Mesendoderm (in vitro differentiated cells): ENCODE results near the gene E2F1.

Experiments used
- DNase-seq: peaks from one replicate; pipeline ENCODE4 v3.0.0; 2013
- H2AK5ac ChIP-seq: 2 replicates; pipeline ENCODE4 v1.6.1; 2013; ENCODE audit warnings: low read length, inconsistent platforms
- H2BK120ac ChIP-seq: 2 replicates; pipeline ENCODE4 v1.6.1; 2013; ENCODE audit warnings: low read depth, mild to moderate bottlenecking, low read length, moderate library complexity, mixed read lengths
- H2BK15ac ChIP-seq: replicated peaks from 2 replicates; pipeline ENCODE4 v1.6.1; 2013; ENCODE audit warnings: low read depth, mild to moderate bottlenecking, moderate library complexity
- H2BK5ac ChIP-seq: 2 replicates; pipeline ENCODE4 v1.6.1; 2013; ENCODE audit warnings: low read length, inconsistent platforms
- H3K18ac ChIP-seq: 2 replicates; pipeline ENCODE4 v1.6.1; 2013; ENCODE audit warnings: mild to moderate bottlenecking, low read length, mixed read lengths
- H3K23ac ChIP-seq: one replicate; pipeline ENCODE4 v1.6.1; 2013; ENCODE audit warnings: low read length
- H3K27ac ChIP-seq: 2 replicates; pipeline ENCODE4 v1.5.1; 2013; ENCODE audit warnings: low read depth, mild to moderate bottlenecking, inconsistent platforms, low read length, moderate library complexity
- H3K27me3 ChIP-seq: 2 replicates; pipeline ENCODE4 v1.6.1; 2013; ENCODE audit warnings: low read length, control low read depth, mild to moderate bottlenecking, inconsistent platforms; ENCODE audit not compliant: insufficient read depth, poor library complexity
- H3K36me3 ChIP-seq: 2 replicates; pipeline ENCODE4 v1.6.1; 2013; ENCODE audit warnings: low read length, inconsistent platforms; ENCODE audit not compliant: control insufficient read depth, insufficient read depth
- H3K4ac ChIP-seq: one replicate; pipeline ENCODE4 v1.6.1; 2013; ENCODE audit warnings: low read depth, mild to moderate bottlenecking, low read length, moderate library complexity
- H3K4me1 ChIP-seq: 2 replicates; pipeline ENCODE4 v1.6.1; 2013; ENCODE audit warnings: low read depth, low read length, inconsistent platforms; ENCODE audit not compliant: control insufficient read depth
- H3K4me2 ChIP-seq: 2 replicates; pipeline ENCODE4 v1.6.1; 2013; ENCODE audit warnings: low read length
- H3K4me3 ChIP-seq: 2 replicates; pipeline ENCODE4 v1.5.1; 2013; ENCODE audit warnings: mild to moderate bottlenecking, low read length
- H3K56ac ChIP-seq: one replicate; pipeline ENCODE4 v1.6.1; 2013; ENCODE audit warnings: low read length
- H3K79me1 ChIP-seq: 2 replicates; pipeline ENCODE4 v1.6.1; 2013; ENCODE audit warnings: low read length, inconsistent platforms
- H3K79me2 ChIP-seq: 2 replicates; pipeline ENCODE4 v1.6.1; 2013; ENCODE audit warnings: mild to moderate bottlenecking, low read length; ENCODE audit not compliant: control insufficient read depth, insufficient read depth
- H3K9ac ChIP-seq: 2 replicates; pipeline ENCODE4 v1.6.1; 2013; ENCODE audit warnings: low read length, inconsistent platforms
- H4K5ac ChIP-seq: one replicate; pipeline ENCODE4 v1.6.1; 2013; ENCODE audit warnings: low read length
- H4K8ac ChIP-seq: one replicate; pipeline ENCODE4 v1.6.1; 2013; ENCODE audit warnings: low read depth, mild to moderate bottlenecking, control low read depth, low read length, moderate library complexity
- WGBS: extraction: QIAGEN DNeasy Blood & Tissue Kit; methylation state at CpG from one replicate; pipeline ENCODE4 v1.1.7; 2013; ENCODE audit warnings: low lambda C conversion rate, missing lambda C conversion rate; ENCODE audit not compliant: insufficient coverage; ENCODE audit errors: extremely low coverage; 5-methylcytosine and 5-hydroxymethylcytosine counted together

The E2F1 gene

DNA sequence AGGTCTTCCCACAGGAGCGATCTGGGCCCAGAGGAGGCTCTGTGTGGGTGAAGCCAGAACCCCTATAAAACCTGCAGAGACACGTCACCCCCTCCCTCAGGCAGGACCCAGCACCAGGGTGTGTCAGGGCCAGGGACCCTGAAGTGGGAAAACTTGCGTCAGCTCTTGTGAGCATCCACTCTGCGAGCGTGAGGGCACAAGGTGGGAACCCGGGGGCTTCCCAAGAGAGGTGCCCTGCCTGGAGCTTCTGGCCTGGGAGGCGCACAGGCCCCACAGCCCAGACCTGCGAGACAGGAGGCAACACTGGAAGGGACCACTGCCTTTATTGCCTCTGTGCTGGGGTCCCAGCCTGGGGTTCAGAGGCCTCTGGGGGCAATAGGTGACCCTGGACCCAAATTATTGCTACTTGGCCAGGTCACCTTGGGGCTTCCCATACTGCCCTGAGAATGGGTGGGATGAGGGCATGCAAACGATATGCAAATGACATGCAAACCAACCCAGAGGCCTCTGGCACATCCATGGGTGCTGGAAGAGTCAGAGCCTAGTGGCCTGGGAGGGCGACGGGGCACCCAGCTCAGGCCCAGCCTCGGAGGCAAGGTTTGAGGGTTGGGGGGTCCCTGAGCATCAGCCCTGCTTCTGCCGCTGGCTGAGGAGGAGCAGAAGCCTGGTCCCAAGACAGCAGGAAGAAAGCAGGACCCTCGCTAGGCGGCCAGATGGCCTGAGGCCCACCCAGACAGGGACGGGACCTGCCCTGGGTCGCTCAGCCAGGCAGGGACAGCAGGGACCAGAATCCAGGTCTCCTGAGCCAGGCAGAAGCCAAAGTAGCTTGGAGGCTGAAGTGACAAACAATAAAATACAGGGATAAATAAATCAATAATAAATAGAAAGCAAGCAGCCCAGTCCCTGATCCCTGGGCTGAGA is 29.1 kb downstream of the E2F1 start:
- Histone ChIP-seq H3K9ac (no peak overlapping the region), H3K4ac (no peak overlapping the region), H3K36me3 (peaks cover 2% of the 10 kb centered on the region), H3K79me1 (no peaks in the 10 kb centered on the region), H4K8ac (no peak overlapping the region), H3K4me2 (no peak overlapping the region), H3K18ac (no peak overlapping the region), H2BK5ac (no peak overlapping the region), H3K27ac (no peak overlapping the region), H2AK5ac (no peak overlapping the region), H4K5ac (no peak overlapping the region), H3K56ac (no peak overlapping the region), H3K4me1 (no peaks in the 10 kb centered on the region), H2BK120ac (no peak overlapping the region), H3K79me2 (no peaks in the 10 kb centered on the region), H3K4me3 (no peak overlapping the region), H3K23ac (no peak overlapping the region), H3K27me3 (no peaks in the 10 kb centered on the region), H2BK15ac (no peak overlapping the region)
- no peak for DNase-seq
- no CpG with 5 or more reads among the region's 17 CpGs for WGBS

GRCh38 chr20:33656010-33656782 is 30.0 kb downstream of the E2F1 start:
- Histone ChIP-seq H3K23ac (no peak overlapping the region), H3K9ac (no peak overlapping the region)

GRCh38 chr20:33655164-33655563 is 31.0 kb downstream of the E2F1 start:
- no peak overlapping the region for H4K5ac ChIP-seq
- no peaks in the 10 kb centered on the region for H3K27me3 ChIP-seq
- no peak overlapping the region for H3K18ac ChIP-seq
- H3K4me1 ChIP-seq = no peaks in the 10 kb centered on the region
- H4K8ac ChIP-seq = no peak overlapping the region
- H3K23ac ChIP-seq = no peak overlapping the region
- peaks cover 2% of the 10 kb centered on the region for H3K36me3 ChIP-seq
- no peak overlapping the region for H2BK120ac ChIP-seq
- H3K4me3 ChIP-seq = no peak overlapping the region
- H3K79me2 ChIP-seq = no peaks in the 10 kb centered on the region
- no peak overlapping the region for H3K9ac ChIP-seq
- H3K4me2 ChIP-seq = no peak overlapping the region
- no peak overlapping the region for H3K56ac ChIP-seq
- H2AK5ac ChIP-seq = no peak overlapping the region
- H2BK15ac ChIP-seq = no peak overlapping the region
- H3K4ac ChIP-seq = no peak overlapping the region
- DNase-seq = no peak
- H2BK5ac ChIP-seq = no peak overlapping the region
- no CpG with 5 or more reads among the region's 4 CpGs for WGBS
- H3K79me1 ChIP-seq = no peaks in the 10 kb centered on the region
- no peak overlapping the region for H3K27ac ChIP-seq

More at GRCh38 chr20:33656010-33656782, 30.0 kb downstream of the E2F1 start:
- H2BK5ac ChIP-seq = no peak overlapping the region
- H3K4ac ChIP-seq = no peak overlapping the region
- H3K36me3 ChIP-seq = peaks cover 2% of the 10 kb centered on the region
- no peak overlapping the region for H3K4me3 ChIP-seq
- H3K4me1 ChIP-seq = no peaks in the 10 kb centered on the region
- WGBS = no CpG with 5 or more reads among the region's 10 CpGs
- no peak overlapping the region for H4K5ac ChIP-seq
- no peaks in the 10 kb centered on the region for H3K27me3 ChIP-seq
- H2BK15ac ChIP-seq = no peak overlapping the region
- no peak overlapping the region for H3K18ac ChIP-seq
- H3K4me2 ChIP-seq = no peak overlapping the region
- no peak overlapping the region for H2AK5ac ChIP-seq
- H4K8ac ChIP-seq = no peak overlapping the region
- no peaks in the 10 kb centered on the region for H3K79me2 ChIP-seq
- no peaks in the 10 kb centered on the region for H3K79me1 ChIP-seq
- no peak for DNase-seq
- H3K27ac ChIP-seq = no peak overlapping the region
- H3K56ac ChIP-seq = no peak overlapping the region
- H2BK120ac ChIP-seq = no peak overlapping the region

DNA sequence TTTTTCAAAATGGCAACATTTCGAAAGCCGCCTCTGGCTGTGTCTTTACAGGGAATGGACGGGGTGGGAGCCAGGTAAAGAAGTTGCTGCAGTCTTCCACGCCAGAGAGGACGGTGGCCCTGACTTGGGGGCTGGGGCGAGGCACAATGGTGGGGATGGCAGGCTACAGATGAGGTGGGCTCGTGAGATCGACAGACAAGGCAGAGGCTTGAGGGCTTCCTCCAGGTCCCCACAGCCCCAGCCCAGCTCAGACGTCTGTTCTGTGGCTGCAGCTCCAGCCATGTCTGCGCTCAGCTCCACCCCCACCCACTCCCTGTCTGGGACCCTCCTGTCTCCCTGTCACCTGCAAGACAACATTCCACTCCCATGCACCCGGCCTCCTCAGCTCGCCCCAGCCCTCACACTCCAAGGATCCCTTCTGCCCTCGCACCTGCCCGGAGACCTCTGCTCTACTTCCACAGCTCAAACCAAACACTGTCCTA is 31.5 kb downstream of the E2F1 start:
- Histone ChIP-seq H3K4me2 (no peak overlapping the region), H3K18ac (no peak overlapping the region), H3K27me3 (no peaks in the 10 kb centered on the region), H3K27ac (no peak overlapping the region), H2BK15ac (no peak overlapping the region), H2AK5ac (no peak overlapping the region), H2BK5ac (no peak overlapping the region), H3K23ac (no peak overlapping the region), H3K56ac (no peak overlapping the region), H2BK120ac (no peak overlapping the region), H4K5ac (no peak overlapping the region), H3K4me3 (no peak overlapping the region), H3K79me1 (no peaks in the 10 kb centered on the region), H3K4ac (no peak overlapping the region), H3K79me2 (no peaks in the 10 kb centered on the region), H4K8ac (no peak overlapping the region), H3K4me1 (no peaks in the 10 kb centered on the region), H3K9ac (no peak overlapping the region), H3K36me3 (peaks cover 2% of the 10 kb centered on the region)
- WGBS = no CpG with 5 or more reads among the region's 14 CpGs
- DNase-seq = no peak

DNA sequence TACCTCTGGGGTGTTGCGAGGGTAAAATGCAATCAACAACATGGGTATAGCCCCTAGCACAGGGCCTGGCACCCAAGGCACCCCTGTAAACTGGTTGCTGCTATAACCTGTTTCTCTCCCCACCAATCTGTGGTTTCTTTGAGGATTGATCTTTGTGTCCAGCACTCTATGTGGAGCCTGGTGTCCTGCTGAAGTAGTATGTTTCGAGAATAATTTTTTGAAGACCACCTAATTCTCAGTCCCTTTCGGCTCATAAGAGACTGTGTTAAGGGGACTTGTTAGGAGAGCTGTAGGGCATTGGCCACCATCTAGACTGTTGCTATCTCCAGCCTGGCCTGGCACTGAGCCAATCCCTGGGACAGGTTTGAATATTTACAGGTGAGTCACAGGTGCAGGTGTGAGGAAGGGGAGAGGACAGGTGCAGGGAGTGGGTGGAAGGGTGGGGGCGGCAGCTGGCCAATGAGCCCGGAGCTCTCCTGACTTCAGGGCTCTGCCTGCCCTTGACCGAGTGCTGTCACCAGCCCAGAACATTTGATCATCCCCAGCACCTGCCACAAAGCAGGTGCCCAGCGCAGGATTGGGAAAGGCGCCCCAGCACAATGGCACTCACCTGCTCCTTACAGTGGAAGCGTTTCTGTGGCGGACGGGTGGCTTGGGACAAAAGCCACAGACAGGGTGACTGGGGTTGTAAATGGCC is 32.1 kb downstream of the E2F1 start:
- no peak overlapping the region for H3K9ac ChIP-seq
- no peak overlapping the region for H3K4me3 ChIP-seq
- no peak overlapping the region for H4K5ac ChIP-seq
- H3K79me2 ChIP-seq = no peaks in the 10 kb centered on the region
- no peak overlapping the region for H3K27ac ChIP-seq
- H3K4ac ChIP-seq = no peak overlapping the region
- H2AK5ac ChIP-seq = no peak overlapping the region
- no peak overlapping the region for H3K4me2 ChIP-seq
- DNase-seq = peak; percentile 22
- no peaks in the 10 kb centered on the region for H3K4me1 ChIP-seq
- H2BK120ac ChIP-seq = no peak overlapping the region
- no peak overlapping the region for H2BK5ac ChIP-seq
- peaks cover 2% of the 10 kb centered on the region for H3K36me3 ChIP-seq
- no CpG with 5 or more reads among the region's 11 CpGs for WGBS
- no peak overlapping the region for H3K18ac ChIP-seq
- H2BK15ac ChIP-seq = no peak overlapping the region
- H3K56ac ChIP-seq = no peak overlapping the region
- H3K23ac ChIP-seq = no peak overlapping the region
- no peaks in the 10 kb centered on the region for H3K27me3 ChIP-seq
- no peak overlapping the region for H4K8ac ChIP-seq
- H3K79me1 ChIP-seq = no peaks in the 10 kb centered on the region
